Measurements from ENCODE around the gene CCIN.
"Not testable (repeated sequence)": the region's sequence is repeated elsewhere in the genome, so short reads cannot be mapped to it uniquely, and the experiment has no call there.

The CCIN gene

DNA sequence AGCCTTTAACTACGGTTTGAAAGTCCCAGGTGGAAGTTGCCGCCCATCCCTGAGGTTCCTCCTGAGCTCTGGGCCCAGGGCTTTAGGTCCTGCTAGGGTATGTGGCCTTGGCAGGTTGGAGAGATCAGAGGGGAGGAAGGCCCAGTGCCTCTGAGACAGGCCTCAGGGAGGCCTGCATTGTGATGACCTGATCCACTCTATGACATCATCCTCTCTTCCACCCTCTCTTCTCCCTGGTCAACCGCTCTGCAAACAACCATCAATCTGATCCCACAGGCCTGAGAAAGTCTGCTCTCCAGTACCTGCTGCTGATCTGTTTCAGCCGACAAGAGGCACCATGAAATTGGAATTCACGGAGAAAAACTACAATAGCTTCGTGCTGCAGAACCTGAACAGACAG, at the start of gene CCIN:
CCIN (plus strand) TSS at position 223 of the 400 bp plus-strand sequence; CDS start at position 338, 115 bp downstream.
- DNase-seq: no peak

DNA sequence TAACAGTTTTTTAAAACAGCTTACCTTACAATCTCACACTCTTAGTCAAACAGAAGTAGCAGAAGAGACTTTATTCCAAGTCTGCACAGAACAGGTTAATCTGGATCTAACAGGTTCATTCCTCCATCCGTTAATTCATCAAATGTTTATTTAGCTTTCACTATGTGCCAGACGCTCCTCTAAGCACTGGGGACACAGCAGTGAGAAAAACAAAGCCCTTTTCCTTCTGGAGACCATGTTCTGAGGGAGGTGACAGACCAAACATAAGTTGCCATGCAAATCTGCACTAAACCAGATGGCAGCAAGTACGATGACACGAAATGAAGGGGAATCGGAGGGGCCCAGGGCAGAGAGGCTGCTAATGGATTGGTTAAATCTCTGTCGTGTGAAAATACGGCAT, 49.7 kb upstream of the CCIN start:
- no peak for DNase-seq

DNA sequence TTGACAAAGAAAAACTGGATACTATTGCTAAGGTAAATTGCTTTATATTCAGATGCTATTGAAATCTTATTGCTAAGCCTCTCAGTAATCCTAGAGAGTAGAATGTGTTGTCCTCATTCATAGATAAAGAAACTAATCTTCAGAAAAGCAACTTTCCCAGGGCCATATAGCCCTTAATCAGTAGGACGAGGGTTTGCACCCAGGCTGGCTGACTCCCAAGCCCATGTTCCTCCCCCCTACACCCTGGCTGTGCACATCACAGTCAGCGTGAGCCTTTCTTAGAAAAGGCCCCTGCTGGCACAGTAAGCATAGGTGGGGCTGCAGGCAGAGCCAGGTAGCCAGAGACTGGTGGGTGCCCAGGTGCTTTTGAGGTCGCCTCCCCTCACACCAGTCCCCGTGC, 48.5 kb upstream of the CCIN start:
- no peak for DNase-seq

DNA sequence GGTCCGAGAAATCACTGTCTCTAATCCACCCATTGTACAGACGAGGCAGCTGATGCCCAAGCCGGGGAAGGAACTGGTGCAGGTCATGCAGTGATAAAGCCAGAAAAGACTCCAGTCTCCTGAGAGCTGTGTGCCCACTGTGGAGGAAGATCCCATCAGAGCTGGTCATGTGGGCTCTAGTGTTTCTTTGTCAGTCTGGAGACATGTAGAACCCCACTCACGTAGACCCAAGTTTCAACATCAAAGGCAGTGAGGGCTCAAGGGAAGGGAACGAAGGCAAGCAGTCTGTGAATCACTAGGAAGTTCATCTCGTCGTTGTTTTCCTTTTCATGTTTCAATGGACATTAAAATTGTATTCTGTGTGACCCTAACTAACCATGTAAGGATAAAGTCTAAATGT, 47.2 kb upstream of the CCIN start:
- DNase-seq: no peak

DNA sequence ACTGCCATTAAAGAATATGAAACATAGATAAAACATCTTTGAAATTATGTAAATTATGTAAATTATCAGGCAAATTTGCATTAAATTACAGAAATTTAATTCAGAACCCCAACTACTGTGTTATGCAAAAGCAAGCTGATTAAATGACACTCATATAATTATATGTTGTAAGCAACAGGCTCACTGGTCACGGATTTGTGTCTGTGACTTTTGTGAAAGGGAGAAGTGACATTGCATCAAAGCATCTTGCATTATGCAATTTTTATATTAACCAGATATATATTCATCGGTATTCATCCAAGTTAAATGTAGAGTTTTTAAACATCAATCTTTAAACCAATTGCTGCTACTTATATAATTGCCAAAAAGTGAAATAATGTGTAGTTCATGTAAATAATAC, 45.7 kb upstream of the CCIN start:
- no peak for DNase-seq

DNA sequence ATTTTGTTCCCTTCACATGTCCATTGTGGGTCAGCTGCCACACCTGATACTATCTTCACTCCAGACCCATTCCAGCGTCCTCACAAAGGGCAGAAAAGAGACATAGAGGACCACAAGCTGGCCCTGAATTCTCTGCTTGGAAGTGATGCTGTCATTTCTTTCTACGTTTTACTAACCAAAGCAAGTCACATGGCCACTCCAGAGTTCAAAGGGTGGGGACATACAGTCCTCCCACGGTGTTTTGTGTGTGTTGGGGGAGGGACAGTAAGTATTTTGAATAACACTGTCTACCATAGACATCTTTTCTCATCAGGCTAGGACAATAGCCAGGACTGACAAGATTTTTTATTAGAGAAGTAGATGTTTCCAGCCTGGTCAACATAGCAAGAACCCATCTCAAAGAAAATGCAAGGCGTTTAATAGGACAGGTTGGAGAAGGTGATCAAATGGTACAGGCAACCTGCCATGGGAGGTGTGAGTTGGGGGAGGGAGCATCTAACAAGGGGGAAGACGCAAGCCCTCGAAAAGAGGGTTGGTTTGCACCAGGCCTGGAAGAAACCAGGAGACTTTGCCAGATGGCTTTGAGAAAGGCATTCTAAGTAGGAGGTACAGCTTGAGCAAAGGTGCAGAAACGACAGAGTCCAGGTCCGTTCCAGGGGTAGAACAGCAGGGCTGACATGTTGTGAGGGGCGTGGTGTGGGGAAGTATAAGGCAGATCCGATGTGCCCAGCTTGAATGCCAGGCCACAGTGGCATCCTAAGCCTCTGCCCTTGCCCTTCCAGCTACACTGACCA, 43.9 kb upstream of the CCIN start:
- no peak for DNase-seq

DNA sequence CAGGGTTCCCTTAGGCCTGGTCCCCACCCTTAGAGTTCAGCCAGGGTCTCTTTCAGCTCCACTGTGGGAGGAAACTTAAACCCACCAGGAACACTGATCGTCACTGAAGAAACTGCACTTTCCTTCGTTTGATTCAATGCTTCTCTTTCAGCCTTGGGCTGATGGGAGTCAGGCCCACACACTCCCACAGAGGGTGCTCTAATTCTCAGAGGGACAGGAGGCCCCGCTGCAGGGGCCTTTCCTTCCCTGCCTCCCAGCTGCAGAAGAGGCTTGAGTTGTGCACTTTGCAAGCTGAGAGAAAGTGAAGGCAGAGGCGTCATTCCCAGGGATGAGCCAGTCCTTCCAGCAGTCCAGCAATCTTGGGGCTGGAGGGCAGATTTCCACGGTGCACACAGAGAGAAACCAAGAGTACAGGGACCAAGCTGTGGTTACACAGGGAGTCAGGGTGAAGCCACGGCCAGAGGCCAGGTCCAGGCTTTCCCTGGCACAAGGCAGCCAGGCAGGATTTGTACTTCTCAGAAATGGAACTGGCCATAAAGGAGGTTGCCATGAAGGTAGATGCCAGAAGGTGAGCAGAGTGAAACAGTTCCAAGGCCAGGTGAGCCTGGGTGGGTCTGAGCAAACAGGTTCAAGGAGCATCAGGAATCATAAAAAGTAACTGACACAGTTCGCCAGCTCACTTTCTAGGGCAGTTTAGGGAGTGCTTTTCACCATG, 43.0 kb upstream of the CCIN start:
- no peak for DNase-seq

DNA sequence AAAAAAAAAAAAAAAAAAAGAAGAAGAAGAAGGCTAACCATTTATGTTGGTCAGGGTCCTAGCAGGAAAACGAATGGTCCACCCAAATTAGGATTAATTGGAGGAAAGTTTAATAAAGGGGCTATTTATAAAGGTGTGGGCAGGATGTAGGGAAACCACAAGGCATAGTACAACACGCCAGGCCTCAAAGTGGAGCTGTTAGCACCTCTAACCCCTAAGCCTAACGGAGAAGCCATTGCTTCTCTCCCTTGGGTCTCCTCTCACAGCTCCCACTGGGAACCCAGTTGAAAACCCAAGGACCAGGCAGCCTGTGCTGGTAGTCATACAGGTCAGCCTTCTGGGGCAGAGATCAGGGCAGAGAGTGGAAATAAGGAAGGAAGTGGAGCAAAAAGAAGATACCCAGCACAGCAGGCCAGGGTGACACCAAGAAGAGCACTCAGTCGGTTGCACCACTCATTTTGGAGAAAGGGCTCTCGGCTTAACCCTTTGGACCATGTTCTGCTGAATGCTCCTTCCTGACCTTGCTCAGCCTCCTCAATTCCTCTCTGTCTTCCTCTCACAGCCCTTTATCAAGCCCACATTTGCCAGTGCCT, 41.4 kb upstream of the CCIN start:
- DNase-seq: no peak

DNA sequence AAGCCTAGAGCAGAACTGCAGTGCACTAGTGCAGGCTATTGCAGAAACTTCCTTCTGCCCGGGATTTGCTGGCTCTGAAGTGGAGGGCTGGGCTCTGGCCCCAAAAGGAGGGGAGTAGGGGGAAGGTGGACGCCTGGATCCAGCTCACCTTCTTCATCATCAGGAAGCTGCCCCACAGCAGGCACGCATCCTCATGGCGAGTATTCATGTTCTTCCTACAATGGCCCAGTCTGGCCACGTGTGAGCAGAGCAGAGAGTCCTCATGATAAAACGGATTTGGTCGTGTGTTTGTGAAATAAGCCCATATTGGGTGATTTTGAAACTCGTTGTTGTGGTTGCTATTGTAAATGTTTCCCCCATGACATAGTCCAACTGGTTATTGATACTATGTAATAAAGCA, 40.8 kb upstream of the CCIN start:
- no peak for DNase-seq

DNA sequence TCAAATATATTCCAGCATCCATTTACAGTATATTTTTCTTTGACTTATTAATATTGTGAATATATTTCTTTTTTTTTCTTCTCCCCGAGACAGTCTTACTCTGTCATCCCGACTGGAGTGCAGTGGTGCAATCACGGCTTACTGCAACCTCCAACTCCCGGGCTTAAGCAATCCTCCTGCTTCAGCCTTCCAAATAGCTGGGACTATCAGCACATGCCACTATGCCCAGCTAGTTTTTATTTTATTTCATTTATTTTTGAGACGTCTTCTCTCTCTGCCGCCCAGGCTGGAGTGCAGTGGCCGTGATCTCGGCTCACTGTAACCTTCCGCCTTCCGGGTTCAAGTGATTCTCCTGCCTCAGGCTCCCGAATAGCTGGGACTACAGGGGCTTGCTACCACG, 40.0 kb upstream of the CCIN start:
- no peak for DNase-seq

DNA sequence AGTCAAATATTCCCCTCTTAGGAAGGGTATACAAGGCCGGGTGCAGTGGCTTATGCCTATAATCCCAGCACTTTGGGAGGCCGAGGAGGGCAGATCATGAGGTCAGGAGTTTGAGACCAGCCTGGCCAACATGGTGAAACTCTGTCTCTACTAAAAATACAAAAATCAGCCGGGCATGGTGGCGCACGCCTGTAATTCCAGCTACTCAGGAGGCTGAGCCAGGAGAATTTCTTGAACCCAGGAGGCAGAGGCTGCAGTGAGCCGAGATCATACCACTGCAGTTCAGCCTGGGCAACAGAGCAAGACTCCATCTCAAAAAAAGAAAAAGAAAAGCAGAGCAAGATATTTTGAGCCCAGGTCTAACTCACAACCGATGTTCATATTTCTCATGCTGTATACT, 37.5 kb upstream of the CCIN start:
- not testable (repeated sequence) for DNase-seq

DNA sequence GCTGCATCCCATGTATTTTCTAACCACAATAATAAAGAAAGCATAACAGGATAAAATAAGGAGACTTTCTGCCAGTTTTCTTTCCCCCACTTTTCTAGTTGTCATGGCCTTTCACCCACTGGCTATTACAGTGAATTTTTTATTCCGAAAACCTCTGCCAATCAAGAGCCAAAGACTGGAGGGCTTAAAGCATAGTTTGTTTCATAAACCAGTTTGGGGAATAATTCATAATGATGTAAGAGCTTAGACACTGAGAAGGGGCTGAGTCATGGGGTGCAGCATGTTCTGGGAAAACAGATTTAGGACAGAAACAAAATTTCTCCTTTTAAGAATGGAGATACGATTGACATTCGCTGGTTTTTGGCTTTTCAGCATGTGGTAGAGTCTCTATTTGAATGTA, 37.1 kb upstream of the CCIN start:
- no peak for DNase-seq

DNA sequence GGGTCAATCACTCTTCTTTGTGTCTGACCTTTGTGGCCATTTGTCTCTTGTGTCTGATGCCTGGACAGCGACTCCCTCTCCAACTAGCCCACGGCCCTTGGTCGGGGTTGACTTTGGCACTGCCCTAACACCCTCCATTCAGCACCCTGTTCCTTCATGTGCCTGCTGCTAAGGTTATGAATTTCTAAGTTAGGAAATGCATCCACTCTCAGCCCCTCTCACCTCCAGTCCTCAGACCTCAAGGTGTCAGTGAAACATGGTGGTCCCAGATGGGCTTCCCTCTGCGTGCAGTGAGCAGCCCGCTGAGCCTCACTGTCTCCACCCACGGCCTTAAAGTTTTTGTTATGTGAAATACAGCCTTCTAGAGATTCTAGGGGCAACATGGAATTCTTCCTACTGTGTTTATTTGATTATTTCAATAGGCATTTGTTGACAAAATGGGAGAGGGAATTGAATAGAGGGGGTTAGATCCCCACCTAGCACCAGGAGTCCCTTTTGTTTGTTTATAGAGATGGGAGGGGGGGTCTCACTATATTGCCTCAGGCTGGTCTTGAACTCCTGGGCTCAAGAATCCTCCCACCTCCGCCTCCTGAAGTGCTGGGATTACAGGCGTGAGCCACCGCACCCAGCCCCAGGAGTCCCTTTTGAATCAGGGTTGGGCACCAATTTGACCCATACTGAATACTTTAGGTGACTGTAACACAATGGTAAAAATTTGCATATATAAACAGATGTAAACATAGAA, 34.3 kb upstream of the CCIN start:
- DNase-seq: no peak

DNA sequence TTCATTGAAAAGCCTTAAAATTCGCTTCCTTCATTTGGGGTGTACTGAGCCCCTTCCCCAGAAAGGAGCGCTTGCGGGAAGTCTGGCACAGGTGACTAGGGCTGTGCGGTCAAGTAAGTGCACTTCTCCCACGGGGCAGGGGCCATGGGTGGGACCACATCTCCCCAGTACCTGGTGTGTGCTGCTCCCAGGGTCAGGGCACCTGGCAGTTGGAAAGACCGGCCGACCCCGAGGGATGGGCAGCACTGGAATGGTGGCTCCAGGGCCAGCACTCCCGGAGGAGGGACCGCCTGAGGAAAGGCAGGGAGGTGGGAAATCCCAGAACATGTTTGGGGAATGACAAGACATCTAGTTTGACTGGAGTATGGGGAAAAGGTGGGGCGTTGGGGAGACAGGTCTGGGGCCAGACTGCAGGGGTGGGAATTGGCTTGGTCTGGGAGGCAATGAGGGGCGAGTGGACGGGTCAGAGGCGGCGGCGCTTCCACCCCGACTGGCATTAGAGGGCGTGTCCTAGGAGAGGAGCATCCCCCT, 33.4 kb upstream of the CCIN start:
- no peak for DNase-seq

DNA sequence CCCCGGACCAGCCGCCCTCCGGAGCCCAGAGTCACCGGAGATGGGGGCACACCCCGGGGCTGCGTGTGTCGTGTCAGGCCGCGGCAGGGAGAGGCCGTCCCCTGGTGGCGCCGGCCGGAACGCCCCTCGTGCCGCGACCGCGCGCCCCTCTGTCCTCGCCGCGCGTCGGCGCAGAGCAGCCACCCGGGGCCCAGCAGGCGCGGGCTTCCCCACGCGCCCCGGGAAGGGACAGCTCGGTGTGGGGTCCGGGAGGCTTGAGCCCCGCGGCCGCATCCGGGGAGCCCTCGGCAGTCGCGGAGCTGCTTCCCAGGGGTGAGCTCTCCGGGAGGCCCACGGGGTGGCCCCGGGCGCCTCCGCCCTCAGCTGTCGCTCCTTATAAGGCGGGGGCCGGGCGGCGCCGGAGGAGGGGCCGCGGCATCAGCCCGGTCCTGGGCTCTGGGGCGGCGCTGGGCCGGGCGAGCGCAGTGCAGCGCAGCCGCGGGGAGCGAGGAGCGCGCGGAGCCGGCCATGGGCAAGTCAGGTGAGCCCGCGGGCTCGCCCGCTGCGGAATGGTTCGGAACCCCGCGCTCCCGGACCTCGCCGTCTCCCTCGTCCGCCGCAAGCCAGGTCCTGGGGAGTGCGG, 32.8 kb upstream of the CCIN start, which contains the start of gene GLIPR2:
GLIPR2 (plus strand) TSS at position 462 of the 622 bp plus-strand sequence; CDS start at position 508, 46 bp downstream.
- DNase-seq: peak; percentile 42

DNA sequence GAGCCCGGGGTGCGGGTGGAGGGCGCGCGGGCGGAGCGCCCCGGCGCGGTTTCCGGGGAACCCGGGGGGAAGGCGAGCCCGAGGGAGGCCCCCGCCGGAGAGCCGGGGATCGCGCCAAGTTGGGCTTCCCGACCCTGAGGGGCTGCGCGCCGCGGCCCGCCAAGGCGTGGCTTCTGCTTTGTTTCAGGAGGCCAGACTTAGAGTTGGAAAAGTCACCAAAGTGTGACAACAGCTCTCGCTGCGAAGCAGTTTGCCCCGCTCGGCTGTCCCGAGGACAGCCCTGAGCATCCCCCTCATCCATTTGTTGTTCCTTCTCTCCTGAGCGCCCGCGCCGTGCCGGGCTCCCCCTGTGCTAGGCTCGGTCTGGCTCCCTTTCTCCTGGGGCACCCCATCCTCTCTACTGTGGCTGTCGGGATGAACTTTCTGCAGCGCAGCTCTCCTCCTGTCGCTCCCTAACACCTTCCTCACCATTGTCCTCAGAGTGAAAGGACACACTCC, 32.2 kb upstream of the CCIN start:
- no peak for DNase-seq

DNA sequence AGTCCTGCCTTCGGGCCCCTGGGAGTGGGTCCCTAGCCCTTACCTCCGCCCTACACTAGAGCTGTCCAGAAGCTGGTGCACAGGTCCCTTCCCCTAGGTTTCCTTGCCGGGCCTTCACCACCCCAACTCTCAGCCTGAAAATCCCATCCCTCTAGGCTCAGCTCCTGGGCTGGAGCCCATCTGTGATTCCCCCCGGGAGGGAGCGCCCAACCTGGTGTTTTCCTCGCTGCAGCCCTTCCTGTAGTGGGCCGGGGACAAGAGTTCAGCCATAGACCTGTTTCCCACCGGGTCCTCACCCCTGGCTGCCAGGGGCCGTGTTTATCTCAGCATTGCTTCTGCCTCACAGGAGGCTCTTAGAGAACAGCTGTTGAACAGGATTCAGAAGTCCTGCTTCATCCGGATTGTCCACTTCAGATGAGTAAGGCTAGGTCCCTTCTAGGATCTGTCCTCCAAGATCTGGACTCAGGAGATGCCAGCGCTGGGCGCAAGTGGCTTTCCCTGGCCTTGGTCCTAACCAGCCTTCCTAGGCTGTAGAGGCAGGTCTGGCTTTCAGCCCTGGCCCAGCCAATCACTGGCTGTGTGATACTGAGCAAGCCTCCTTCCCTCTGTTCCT, 31.7 kb upstream of the CCIN start:
- DNase-seq: no peak

DNA sequence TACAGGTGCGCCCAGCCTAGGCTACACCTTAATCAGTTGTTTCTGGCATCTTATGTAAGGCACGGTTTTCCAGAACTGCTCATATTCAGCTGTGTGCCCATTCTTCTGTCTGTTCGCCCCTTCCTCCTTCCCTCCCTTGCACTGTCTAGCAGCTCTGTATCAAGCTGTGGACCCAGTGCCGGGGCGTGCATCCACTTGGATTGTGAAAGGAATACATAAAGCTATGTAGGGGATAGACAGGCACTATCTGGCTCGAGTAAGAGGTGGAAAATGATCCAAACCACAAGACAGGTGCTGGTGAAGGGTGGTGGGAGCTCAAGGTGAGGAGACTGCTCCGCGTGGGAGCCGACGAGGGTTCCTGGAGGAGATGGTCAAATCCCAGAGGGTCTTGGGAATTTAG, 30.7 kb upstream of the CCIN start:
- DNase-seq: no peak

DNA sequence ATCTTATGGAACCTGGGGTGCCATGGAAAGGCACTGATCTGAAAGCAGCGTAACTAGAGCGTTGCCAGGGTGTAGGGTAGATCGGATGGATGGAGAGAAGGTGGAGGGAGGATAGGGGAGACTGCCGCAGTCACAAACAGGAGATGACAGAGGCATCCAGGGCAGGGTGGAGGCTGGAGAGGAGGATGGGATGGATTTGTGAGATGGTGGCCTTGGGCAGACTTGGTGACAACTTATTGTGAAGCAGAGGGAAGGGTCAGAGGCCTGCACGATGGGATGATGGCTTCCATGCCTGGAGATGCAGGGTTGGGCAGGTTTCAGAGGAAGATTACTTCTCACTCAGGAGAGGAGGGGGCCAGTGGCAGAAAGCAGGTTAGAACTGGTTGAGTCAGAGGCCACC, 30.3 kb upstream of the CCIN start:
- no peak for DNase-seq

DNA sequence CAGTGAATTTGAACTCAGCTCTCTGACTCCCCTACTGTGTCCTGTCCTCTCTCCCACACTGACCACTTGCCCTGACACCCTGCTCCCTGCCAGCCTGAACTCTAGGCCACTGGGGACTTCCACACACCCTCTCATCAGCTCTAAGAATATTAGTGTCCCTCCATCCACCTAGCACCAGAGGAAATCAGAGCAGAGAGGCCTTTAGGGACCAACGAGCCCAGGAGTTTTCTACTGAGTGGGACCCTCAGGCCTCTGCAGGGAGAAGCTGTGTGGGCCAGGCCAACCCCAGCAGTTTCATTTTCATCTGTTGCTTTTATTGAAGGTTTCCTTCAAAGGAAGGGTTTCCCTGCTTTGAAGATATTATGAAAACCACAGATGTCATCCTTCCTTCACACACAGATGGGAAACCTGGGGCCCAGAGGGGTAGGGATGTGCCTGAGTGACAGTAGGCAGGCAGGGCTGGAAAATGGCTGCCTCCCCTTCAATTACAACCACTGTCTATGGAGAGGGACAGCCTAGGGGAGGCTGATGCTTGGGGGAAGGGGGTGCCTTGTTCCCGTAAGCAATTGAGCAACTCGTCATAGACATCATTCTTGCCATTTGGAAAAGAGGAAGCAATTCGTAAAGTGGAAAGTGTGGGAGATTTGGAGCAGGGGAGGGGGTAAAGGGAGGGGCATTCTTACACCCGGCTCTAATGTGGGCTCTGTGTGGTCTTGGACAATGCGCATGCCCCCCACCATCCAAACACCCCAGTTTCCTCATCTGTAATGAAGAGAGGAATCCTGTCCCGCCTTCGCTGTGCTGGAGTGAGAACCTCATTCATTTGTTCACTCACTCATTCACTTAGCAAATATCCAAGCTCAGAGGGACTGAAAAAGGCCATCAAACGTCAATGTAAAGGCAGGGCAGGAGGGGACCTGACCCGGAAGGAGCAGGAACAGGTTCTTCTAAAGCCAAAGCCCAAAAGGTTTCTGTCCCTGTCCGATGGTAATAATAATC, 28.8 kb upstream of the CCIN start:
- no peak for DNase-seq

DNA sequence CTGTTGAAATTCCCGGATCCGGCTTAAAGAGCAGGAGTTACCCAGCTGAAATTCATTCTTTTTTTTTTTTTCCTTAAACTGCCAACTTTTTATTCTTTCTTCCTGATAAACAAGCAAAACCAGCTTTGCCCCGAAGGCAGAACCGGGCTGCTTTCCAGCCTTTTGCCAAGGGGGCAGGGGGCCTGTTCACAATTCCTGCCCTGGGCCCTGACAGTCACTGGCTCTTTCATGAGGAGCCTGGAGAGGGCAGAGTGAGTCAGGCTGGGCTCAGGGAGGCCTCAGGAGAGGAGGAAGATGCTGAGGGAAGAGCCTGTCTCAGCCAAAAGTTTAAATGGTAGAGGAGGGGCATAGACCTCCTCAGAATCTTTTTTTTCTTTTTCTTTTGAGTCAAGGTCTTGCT, 27.9 kb upstream of the CCIN start:
- peak; percentile 77 for DNase-seq
